IMR-90 (cell line): ENCODE data around the gene ANXA1.

Experiments used
- BHLHE40 ChIP-seq: fragments of 150-350 bp; IDR thresholded peaks from 2 replicates; pipeline ENCODE4 v1.6.1; 2016; ENCODE audit warnings: mild to moderate bottlenecking, low read depth, low read length
- CEBPB ChIP-seq: IDR thresholded peaks from 2 replicates; pipeline ENCODE4 v1.6.1; 2012; ENCODE audit warnings: low read depth, low read length, improper control_type of control experiment
- CHD1 ChIP-seq: IDR thresholded peaks from 2 replicates; pipeline ENCODE4 v1.6.1; 2012; ENCODE audit warnings: low read depth, low read length, improper control_type of control experiment
- FOS ChIP-seq: fragments of 150-350 bp; IDR thresholded peaks from 2 replicates; pipeline ENCODE4 v1.6.1; 2016; ENCODE audit warnings: low read depth, low read length
- MAFK ChIP-seq: IDR thresholded peaks from 2 replicates; pipeline ENCODE4 v1.6.1; 2012; ENCODE audit warnings: low read depth, low read length, improper control_type of control experiment
- MAZ ChIP-seq: IDR thresholded peaks from 2 replicates; pipeline ENCODE4 v1.6.1; 2012; ENCODE audit warnings: low read depth, mild to moderate bottlenecking, low read length, improper control_type of control experiment, moderate library complexity, borderline replicate concordance
- MXI1 ChIP-seq: IDR thresholded peaks from 2 replicates; pipeline ENCODE4 v1.6.1; 2012; ENCODE audit warnings: low read depth, mild to moderate bottlenecking, low read length, moderate library complexity, borderline replicate concordance
- POLR2A ChIP-seq: IDR thresholded peaks from 2 replicates; pipeline ENCODE4 v1.6.1; 2012; ENCODE audit warnings: mild to moderate bottlenecking, low read depth, low read length
- RAD21 ChIP-seq: IDR thresholded peaks from 2 replicates; pipeline ENCODE4 v1.6.1; 2012; ENCODE audit warnings: low read length, improper control_type of control experiment
- RCOR1 ChIP-seq: IDR thresholded peaks from 2 replicates; pipeline ENCODE4 v1.6.1; 2012; ENCODE audit warnings: mild to moderate bottlenecking, low read length, improper control_type of control experiment; ENCODE audit not compliant: insufficient replicate concordance
- RFX5 ChIP-seq: IDR thresholded peaks from 2 replicates; pipeline ENCODE4 v1.8.0; 2012; ENCODE audit warnings: low read depth, mild to moderate bottlenecking, low read length, moderate library complexity
- SMC3 ChIP-seq: fragments of 150-350 bp; IDR thresholded peaks from 2 replicates; pipeline ENCODE4 v1.6.1; 2016; ENCODE audit warnings: low read depth, mild to moderate bottlenecking, antibody characterized with exemption, low read length, moderate library complexity
- TF ChIP-seq, protein P1 (sequence below): conservative IDR thresholded peaks from 2 replicates; pipeline ENCODE4 v1.5.1; 2012; ENCODE audit warnings: mild to moderate bottlenecking, low read depth, low read length, improper control_type of control experiment
- TF ChIP-seq, protein P2 (sequence below): fragments of 150-350 bp; IDR thresholded peaks from 2 replicates; pipeline ENCODE4 v1.6.1; 2017; ENCODE audit warnings: mild to moderate bottlenecking, antibody characterized with exemption, low read length, low read depth

DNA sequence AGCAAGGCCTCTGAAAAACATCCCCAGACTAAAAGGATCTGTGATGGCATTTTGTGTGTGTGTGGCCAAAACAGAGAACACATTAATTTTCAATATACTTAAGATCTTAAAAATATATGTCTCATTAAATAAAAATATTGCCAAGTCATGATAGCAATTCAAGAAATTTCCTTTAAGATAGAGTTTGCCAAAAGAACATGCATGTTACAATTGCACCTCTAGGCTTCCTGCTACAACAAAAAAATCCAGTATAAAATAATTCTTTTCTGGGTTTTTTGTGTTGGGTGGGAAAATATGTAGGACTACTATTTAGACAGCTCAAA, 5.2 kb downstream of the ANXA1 start:
- TF ChIP-seq, protein P1, sequence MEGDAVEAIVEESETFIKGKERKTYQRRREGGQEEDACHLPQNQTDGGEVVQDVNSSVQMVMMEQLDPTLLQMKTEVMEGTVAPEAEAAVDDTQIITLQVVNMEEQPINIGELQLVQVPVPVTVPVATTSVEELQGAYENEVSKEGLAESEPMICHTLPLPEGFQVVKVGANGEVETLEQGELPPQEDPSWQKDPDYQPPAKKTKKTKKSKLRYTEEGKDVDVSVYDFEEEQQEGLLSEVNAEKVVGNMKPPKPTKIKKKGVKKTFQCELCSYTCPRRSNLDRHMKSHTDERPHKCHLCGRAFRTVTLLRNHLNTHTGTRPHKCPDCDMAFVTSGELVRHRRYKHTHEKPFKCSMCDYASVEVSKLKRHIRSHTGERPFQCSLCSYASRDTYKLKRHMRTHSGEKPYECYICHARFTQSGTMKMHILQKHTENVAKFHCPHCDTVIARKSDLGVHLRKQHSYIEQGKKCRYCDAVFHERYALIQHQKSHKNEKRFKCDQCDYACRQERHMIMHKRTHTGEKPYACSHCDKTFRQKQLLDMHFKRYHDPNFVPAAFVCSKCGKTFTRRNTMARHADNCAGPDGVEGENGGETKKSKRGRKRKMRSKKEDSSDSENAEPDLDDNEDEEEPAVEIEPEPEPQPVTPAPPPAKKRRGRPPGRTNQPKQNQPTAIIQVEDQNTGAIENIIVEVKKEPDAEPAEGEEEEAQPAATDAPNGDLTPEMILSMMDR = no peak
- TF ChIP-seq POLR2A (no peak), MXI1 (no peak), RAD21 (no peak), RFX5 (no peak), RCOR1 (no peak), MAZ (no peak), SMC3 (no peak), CEBPB (no peak), MAFK (no peak), BHLHE40 (no peak), FOS (no peak), CHD1 (no peak)
- TF ChIP-seq, protein P2, sequence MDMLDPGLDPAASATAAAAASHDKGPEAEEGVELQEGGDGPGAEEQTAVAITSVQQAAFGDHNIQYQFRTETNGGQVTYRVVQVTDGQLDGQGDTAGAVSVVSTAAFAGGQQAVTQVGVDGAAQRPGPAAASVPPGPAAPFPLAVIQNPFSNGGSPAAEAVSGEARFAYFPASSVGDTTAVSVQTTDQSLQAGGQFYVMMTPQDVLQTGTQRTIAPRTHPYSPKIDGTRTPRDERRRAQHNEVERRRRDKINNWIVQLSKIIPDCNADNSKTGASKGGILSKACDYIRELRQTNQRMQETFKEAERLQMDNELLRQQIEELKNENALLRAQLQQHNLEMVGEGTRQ = no peak
